Activated B cell treated with CpG ODN at 0.5 μM for 24 hours (primary cell): ENCODE results near the gene DNAJC7. TPM values are rescaled to one million over a fixed set of nuclear protein-coding genes. Genes with fewer than 3 reads are reported as not detected.
A peak's percentile ranks its signal among the peaks of the same experiment; 100 is the strongest.

Source experiments
- ATAC-seq: fragments of 200-7000 bp; cut with Tn5 transposase; one replicate; pipeline ENCODE4 v1.10.0; 2021; ENCODE audit warnings: low read depth, mild to moderate bottlenecking, moderate library complexity
- CTCF ChIA-PET: fragments of 350-600 bp; sonication (Branson Sonifier 250); formaldehyde crosslinking; loops from one replicate; lab custom pipeline; 2021; ENCODE audit warnings: antibody characterized with exemption; lab: Charles Lee
- POLR2A ChIA-PET: fragments of 350-600 bp; sonication (Branson Sonifier 250); formaldehyde crosslinking; loops from one replicate; lab custom pipeline; 2021; ENCODE audit warnings: antibody characterized with exemption; lab: Charles Lee
- DNase-seq: peaks from one replicate; pipeline ENCODE4 v3.0.0; 2022
- H3K27ac Mint-ChIP-seq: one replicate; pipeline ENCODE4 v1.8.0; 2020; ENCODE audit warnings: mixed read lengths
- H3K27me3 Mint-ChIP-seq: one replicate; pipeline ENCODE4 v1.8.0; 2021; ENCODE audit warnings: mixed read lengths
- H3K36me3 Mint-ChIP-seq: one replicate; pipeline ENCODE4 v1.8.0; 2021; ENCODE audit warnings: low read depth, mixed read lengths
- H3K4me1 Mint-ChIP-seq: one replicate; pipeline ENCODE4 v1.8.0; 2021; ENCODE audit warnings: mixed read lengths
- H3K4me3 Mint-ChIP-seq: one replicate; pipeline ENCODE4 v1.8.0; 2020; ENCODE audit warnings: mild to moderate bottlenecking, mixed read lengths
- H3K9me3 Mint-ChIP-seq: one replicate; pipeline ENCODE4 v1.8.0; 2020; ENCODE audit warnings: mixed read lengths
- CTCF ChIP-seq: fragments of 200-600 bp; IDR thresholded peaks from one replicate; pipeline ENCODE4 v1.8.0; 2022; ENCODE audit warnings: antibody characterized with exemption, mild to moderate bottlenecking
- intact Hi-C: fragments of 100-400 bp; cut with micrococcal nuclease; formaldehyde crosslinking; loops from one replicate; pipeline ENCODE4 v1.15.1; 2024
- total RNA-seq: library from RNA; stranded (reverse); gene quantifications from 2 replicates; pipeline ENCODE4 v1.2.3, GENCODE V29; 2022

The DNAJC7 gene
- total RNA-seq, 1 donor from 2014 or later: 152 TPM

DNA sequence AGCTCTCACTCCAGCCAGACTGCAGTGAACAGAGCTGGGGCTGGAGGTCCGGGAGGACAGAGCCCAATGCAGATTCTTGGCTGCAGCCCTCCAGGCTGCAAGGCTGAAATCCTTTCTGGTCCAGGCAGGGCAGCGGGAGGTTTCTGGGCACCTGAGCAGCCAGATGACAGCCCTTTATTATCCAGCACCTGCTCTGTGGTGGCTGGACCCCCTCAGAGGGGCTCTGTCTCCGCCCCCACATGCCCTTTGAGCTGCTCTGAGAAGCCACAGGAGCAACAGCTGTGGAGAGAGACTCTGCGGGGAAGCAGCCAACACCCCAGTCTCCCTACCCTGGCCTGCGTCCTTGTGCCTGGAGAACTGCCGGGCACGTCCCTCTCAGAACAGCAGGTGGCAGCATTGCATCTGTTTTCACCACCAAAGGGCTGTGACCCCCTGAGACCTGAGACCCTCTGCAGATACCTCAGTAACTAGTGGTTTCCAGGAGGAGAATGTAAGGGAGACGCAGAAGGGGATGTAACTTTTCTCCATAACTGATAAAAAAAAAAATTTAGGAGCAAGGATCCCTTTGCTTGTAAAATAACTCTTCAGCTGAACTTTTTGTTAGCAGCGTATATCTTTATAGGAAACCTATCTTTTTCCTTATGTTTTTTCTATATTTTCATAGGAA is 54.3 kb downstream of the DNAJC7 start:
- peak; percentile 32 for ATAC-seq
- ChIA-PET POLR2A (interaction anchor here (0.6 to 1.5 kb wide), 6 partner anchors 54 to 158 kb away, joined by 3 to 11 read pairs (median 4); partner anchors contain the start of genes DNAJC7 and KAT2A), CTCF (interaction anchor here (0.6 to 9.2 kb wide), 14 partner anchors 10 to 444 kb away, joined by 3 to 110 read pairs (median 4); partner anchors contain the start of genes DHX58, KAT2A, KCNH4 and NKIRAS2)
- no peak overlapping the region for H3K4me3 Mint-ChIP-seq
- TF ChIP-seq CTCF: peak; percentile 32
- no peaks in the 10 kb centered on the region for H3K9me3 Mint-ChIP-seq
- peak; percentile 66 for DNase-seq
- H3K27ac Mint-ChIP-seq: no peak overlapping the region
- H3K36me3 Mint-ChIP-seq: no peaks in the 10 kb centered on the region
- H3K27me3 Mint-ChIP-seq: no peaks in the 10 kb centered on the region
- intact Hi-C loops: loop anchor here (1.0 to 2.0 kb wide), 6 partner anchors 87 to 444 kb away; partner anchors contain the start of gene C17orf113
- H3K4me1 Mint-ChIP-seq: peaks cover 19% of the 10 kb centered on the region

- Mint-ChIP-seq H3K4me3 (no peak overlapping the region), H3K27me3 (no peaks in the 10 kb centered on the region), H3K9me3 (no peaks in the 10 kb centered on the region), H3K4me1 (peaks cover 15% of the 10 kb centered on the region), H3K36me3 (no peaks in the 10 kb centered on the region), H3K27ac (no peak overlapping the region)
- POLR2A ChIA-PET: interaction anchor here (1.1 to 1.5 kb wide), 2 partner anchors 55 to 154 kb away, joined by 3 to 4 read pairs; partner anchors contain the start of gene DNAJC7
- DNase-seq (no peak), ATAC-seq (no peak)
- CTCF ChIA-PET: interaction anchor here (1.2 to 9.2 kb wide), 6 partner anchors 11 to 155 kb away, joined by 3 to 110 read pairs (median 6); partner anchors contain the start of genes DHX58 and KAT2A
- TF ChIP-seq CTCF: no peak
- intact Hi-C loops: loop anchor here (2.0 kb wide), 1 partner anchor 445 kb away; no protein-coding TSS in a partner anchor
Measured at GRCh38 chr17:41962111-41962510, 55.1 kb downstream of the DNAJC7 start.

GRCh38 chr17:41959336-41960095 is 57.7 kb downstream of the DNAJC7 start:
- DNase-seq (no peak), ATAC-seq (no peak)
- Mint-ChIP-seq H3K9me3 (no peaks in the 10 kb centered on the region), H3K27me3 (no peaks in the 10 kb centered on the region), H3K36me3 (no peaks in the 10 kb centered on the region), H3K4me3 (no peak overlapping the region), H3K27ac (no peak overlapping the region), H3K4me1 (peaks cover 2% of the 10 kb centered on the region)
- intact Hi-C loops: no loop called here
- ChIA-PET CTCF (interaction anchor here (1.2 to 9.2 kb wide), 3 partner anchors 18 to 158 kb away, joined by 3 to 110 read pairs (median 3); partner anchors contain the start of genes DHX58 and KAT2A), POLR2A (interaction anchor here (0.6 kb wide), 1 partner anchor 13 kb away, joined by 3 read pairs; no protein-coding TSS in a partner anchor)
- TF ChIP-seq CTCF: no peak

GRCh38 chr17:41959030-41959335 is 58.3 kb downstream of the DNAJC7 start:
- H3K9me3 Mint-ChIP-seq: no peaks in the 10 kb centered on the region
- intact Hi-C loops: no loop called here
- CTCF ChIA-PET: interaction anchor here (9.2 kb wide), 1 partner anchor 158 kb away, joined by 110 read pairs; the partner anchor contains the start of genes DHX58 and KAT2A
- ATAC-seq (no peak), DNase-seq (no peak)
- POLR2A ChIA-PET: interaction anchor here (0.6 kb wide), 1 partner anchor 13 kb away, joined by 3 read pairs; no protein-coding TSS in a partner anchor
- no peak overlapping the region for H3K27ac Mint-ChIP-seq
- no peak overlapping the region for H3K4me3 Mint-ChIP-seq
- no peaks in the 10 kb centered on the region for H3K27me3 Mint-ChIP-seq
- peaks cover 2% of the 10 kb centered on the region for H3K4me1 Mint-ChIP-seq
- no peaks in the 10 kb centered on the region for H3K36me3 Mint-ChIP-seq
- no peak for TF ChIP-seq CTCF
